HG02970 (cell line): Measurements from ENCODE around the gene DEUP1.
"Not testable (repeated sequence)": the region's sequence is repeated elsewhere in the genome, so short reads cannot be mapped to it uniquely, and the experiment has no call there.

ENCODE experiments used
- ATAC-seq: cut with Tn5 transposase; IDR thresholded peaks from one replicate; pipeline ENCODE4 v1.9.1; 2021; ENCODE audit warnings: mild to moderate bottlenecking, moderate library complexity, moderate number of reproducible peaks; ENCODE audit not compliant: unreplicated experiment, low FRiP score

The DEUP1 gene

GRCh38 chr11:93350835-93351234 is 20.3 kb downstream of the DEUP1 start:
- ATAC-seq: no peak

GRCh38 chr11:93359396-93359795 is 28.9 kb downstream of the DEUP1 start:
- ATAC-seq: no peak

- no peak for ATAC-seq
Observed at GRCh38 chr11:93361435-93361834, 30.9 kb downstream of the DEUP1 start.

GRCh38 chr11:93368022-93368421 is 37.5 kb downstream of the DEUP1 start:
- ATAC-seq: no peak

GRCh38 chr11:93370260-93370659 is 39.7 kb downstream of the DEUP1 start:
- no peak for ATAC-seq

GRCh38 chr11:93389737-93390136 is 59.2 kb downstream of the DEUP1 start:
- no peak for ATAC-seq

- no peak for ATAC-seq
Observed at GRCh38 chr11:93392867-93393266, 62.3 kb downstream of the DEUP1 start.

GRCh38 chr11:93393386-93393785 is 62.8 kb downstream of the DEUP1 start:
- no peak for ATAC-seq

GRCh38 chr11:93394488-93394887 is 63.9 kb downstream of the DEUP1 start:
- no peak for ATAC-seq

- ATAC-seq: no peak
Observed at GRCh38 chr11:93396316-93396715, 65.8 kb downstream of the DEUP1 start.

- ATAC-seq: no peak
Observed at GRCh38 chr11:93403930-93404329, 73.4 kb downstream of the DEUP1 start.

GRCh38 chr11:93407777-93408401 is 77.3 kb downstream of the DEUP1 start:
- ATAC-seq: no peak

- ATAC-seq: no peak
Observed at GRCh38 chr11:93410441-93410840, 79.9 kb downstream of the DEUP1 start.

- no peak for ATAC-seq
Observed at GRCh38 chr11:93411705-93412104, 81.2 kb downstream of the DEUP1 start.

GRCh38 chr11:93432247-93432646 is 101.7 kb downstream of the DEUP1 start:
- ATAC-seq: no peak

GRCh38 chr11:93443232-93443631 is 112.7 kb downstream of the DEUP1 start:
- not testable (repeated sequence) for ATAC-seq

GRCh38 chr11:93444617-93445073 is 114.1 kb downstream of the DEUP1 start:
- no peak for ATAC-seq

GRCh38 chr11:93458286-93458685 is 127.7 kb downstream of the DEUP1 start:
- no peak for ATAC-seq

- not testable (repeated sequence) for ATAC-seq
Observed at GRCh38 chr11:93463666-93464065, 133.1 kb downstream of the DEUP1 start.

- no peak for ATAC-seq
Observed at GRCh38 chr11:93464927-93465540, 134.5 kb downstream of the DEUP1 start.

GRCh38 chr11:93467054-93467453 is 136.5 kb downstream of the DEUP1 start:
- no peak for ATAC-seq

GRCh38 chr11:93468290-93468689 is 137.7 kb downstream of the DEUP1 start:
- ATAC-seq: no peak
